A549 treated with RU486 at 1 μM for 4 hours (cell line): ENCODE results near the gene TCF7L1. TPM values are rescaled to one million over a fixed set of nuclear protein-coding genes. Genes with fewer than 3 reads are reported as not detected.

Source experiments
- total RNA-seq: library from RNA; stranded (reverse); fragments of 200-300 nt; extraction: Qiagen RNA extraction; gene quantifications from 5 replicates; pipeline ENCODE4 v1.2.3, GENCODE V29; 2022; ENCODE audit warnings: low read depth

Gene TCF7L1
- total RNA-seq, result 5.9 to 10.3 TPM (median 7.6 TPM) in 5 replicates

DNA sequence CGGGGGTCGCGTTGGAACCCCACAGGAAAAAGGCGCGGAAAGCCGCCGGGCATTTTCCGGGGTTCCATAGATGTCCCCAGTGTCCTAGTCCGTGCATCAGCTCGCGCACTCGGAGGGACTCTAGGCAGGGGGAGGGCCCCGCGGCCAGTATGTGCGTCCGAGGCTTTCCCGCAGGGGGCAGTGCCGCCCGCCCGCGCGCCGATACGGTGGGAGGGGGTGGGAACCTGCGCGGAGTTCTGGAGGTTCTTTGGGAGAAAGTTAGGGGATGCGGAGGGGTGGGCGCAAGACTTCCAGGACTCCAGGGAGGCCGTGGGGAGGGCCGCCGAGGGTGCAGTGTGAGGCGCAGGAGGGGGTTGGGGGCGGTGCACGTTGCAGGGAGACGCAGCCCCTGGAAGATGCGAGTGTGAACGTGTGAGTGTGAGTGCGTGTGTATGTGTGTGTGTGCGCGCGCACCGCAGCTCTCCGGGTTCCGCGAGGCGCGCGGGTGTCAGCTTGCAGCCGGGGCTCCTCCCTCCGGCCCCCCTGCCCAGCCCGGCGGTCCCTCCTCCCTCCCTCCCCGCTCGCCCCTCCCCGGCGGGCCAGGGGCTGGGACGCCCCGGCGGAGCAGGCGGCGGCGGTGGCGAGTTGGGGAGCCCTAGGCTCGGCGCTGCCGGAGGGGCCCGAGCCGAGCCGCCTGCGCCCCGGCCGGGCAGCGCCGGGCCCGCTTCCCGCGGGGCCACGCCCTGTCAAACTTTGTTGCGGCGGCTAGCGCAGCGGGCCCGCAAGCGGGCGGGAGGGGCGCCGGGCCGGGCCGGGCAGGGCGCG, at the start of gene TCF7L1:
Gene TCF7L1 (plus strand): TSS at position 559 of the 804 bp plus-strand sequence. CDS start 293 bp downstream, outside the sequence.

DNA sequence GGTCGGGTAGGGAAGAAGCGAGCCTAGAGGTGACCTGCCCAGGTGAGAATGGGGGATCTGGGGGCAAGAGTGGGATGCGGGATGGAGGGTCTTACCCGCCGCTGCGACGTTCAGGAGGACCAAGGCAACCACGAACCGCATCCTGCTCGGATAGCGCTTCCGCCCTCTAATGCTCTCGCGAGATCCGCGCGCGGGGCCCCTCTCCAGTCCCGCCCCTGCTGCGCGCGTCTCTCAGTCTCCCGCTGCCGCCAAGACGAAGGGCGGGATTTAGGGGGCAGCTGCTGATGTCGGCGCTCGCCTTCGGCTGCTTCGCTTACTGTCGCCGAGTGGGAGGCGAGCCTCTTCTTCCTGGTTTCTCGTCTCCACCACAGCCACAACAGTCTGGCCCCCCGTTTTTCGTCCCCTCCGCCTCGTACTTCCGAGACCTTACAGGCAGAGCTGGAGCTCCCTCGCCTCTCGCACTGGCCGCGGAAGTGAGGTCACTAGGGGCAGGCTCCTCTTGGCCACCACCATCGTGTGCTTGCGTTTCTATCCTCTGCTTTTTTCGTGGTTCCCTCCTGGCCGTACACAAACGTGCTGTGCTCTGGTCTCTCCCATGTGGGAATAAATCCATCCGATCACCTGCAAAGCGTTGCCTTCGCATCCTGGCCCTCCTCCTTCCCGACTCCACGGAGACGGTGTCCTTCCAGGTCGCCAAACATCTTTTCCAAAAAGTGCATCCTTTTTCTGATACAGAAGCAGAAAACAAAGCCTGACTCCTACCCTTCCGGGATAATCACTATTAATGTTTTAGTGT, 194.8 kb downstream of the TCF7L1 start, which contains the start of gene TGOLN2:
Gene TGOLN2 (minus strand): TSS at position 168 of the 796 bp plus-strand sequence. CDS start 27 bp downstream, at position 141.

GRCh38 chr2:85354286-85355072, 221.3 kb downstream of the TCF7L1 start, which contains the start of the genes ELMOD3 and RETSAT:
TSS of gene ELMOD3 (plus strand) at chr2:85354769. CDS start at chr2:85357199, 2,430 bp downstream.
TSS of gene RETSAT (minus strand) at chr2:85354528. CDS start at chr2:85354507, 21 bp downstream.

Other genes with a start within 250 kb of the TCF7L1 start
- gene TMSB10, start 227.7 kb upstream of the TCF7L1 start, total RNA-seq, result 8,532 to 8,978 TPM (median 8,691 TPM) in 5 replicates
- gene KCMF1, start 162.2 kb upstream of the TCF7L1 start, total RNA-seq, result 89.1 to 98.8 TPM (median 90.1 TPM) in 5 replicates
- gene TGOLN2, start 194.6 kb downstream of the TCF7L1 start, total RNA-seq, result 74.7 to 107 TPM (median 104 TPM) in 5 replicates
- 51.9 to 58.7 TPM (median 54.3 TPM) in 5 replicates for gene RETSAT, start 221.1 kb downstream of the TCF7L1 start, total RNA-seq
- gene ELMOD3, start 221.4 kb downstream of the TCF7L1 start, total RNA-seq, result 11.1 to 13.1 TPM (median 11.9 TPM) in 5 replicates